WERI-Rb-1 (cell line): Measurements from ENCODE around the gene EPB41L2.

Source experiments
- DNase-seq: peaks from one replicate; pipeline ENCODE4 v3.0.0-alpha.2; 2020
- H3K27ac ChIP-seq: fragments of 250-450 bp; sonication (Bioruptor Pico); 2 replicates; pipeline ENCODE4 v1.5.1; 2020; ENCODE audit warnings: mild to moderate bottlenecking, moderate library complexity
- H3K27me3 ChIP-seq: fragments of 250-450 bp; sonication (Bioruptor Pico); 2 replicates; pipeline ENCODE4 v1.5.1; 2021; ENCODE audit warnings: mild to moderate bottlenecking, low read depth, moderate library complexity; ENCODE audit not compliant: insufficient read depth, severe bottlenecking
- H3K36me3 ChIP-seq: fragments of 250-450 bp; sonication (Bioruptor Pico); 2 replicates; pipeline ENCODE4 v1.5.1; 2020; ENCODE audit warnings: mild to moderate bottlenecking, moderate library complexity
- H3K4me3 ChIP-seq: 2 replicates; pipeline ENCODE4 v1.5.1; 2011; ENCODE audit warnings: low read depth, mild to moderate bottlenecking, control low read depth, low read length
- H3K9me3 ChIP-seq: fragments of 250-450 bp; sonication (Bioruptor Pico); 2 replicates; pipeline ENCODE4 v1.5.1; 2021; ENCODE audit warnings: mild to moderate bottlenecking, moderate library complexity; ENCODE audit not compliant: severe bottlenecking
- CTCF ChIP-seq: IDR thresholded peaks from 2 replicates; pipeline ENCODE4 v1.5.1; 2011; ENCODE audit warnings: low read depth, mild to moderate bottlenecking, control low read depth, inconsistent platforms, low read length

EPB41L2 gene

GRCh38 chr6:131004936-131005335 is 58.1 kb downstream of the EPB41L2 start:
- H3K27me3 ChIP-seq: no peaks in the 10 kb centered on the region
- DNase-seq: no peak
- peaks cover 4% of the 10 kb centered on the region for H3K9me3 ChIP-seq
- no peaks in the 10 kb centered on the region for H3K36me3 ChIP-seq
- no peak overlapping the region for H3K27ac ChIP-seq
- no peak for TF ChIP-seq CTCF
- H3K4me3 ChIP-seq: no peak overlapping the region

- Histone ChIP-seq H3K4me3 (no peak overlapping the region), H3K27ac (no peak overlapping the region)
- no peak for TF ChIP-seq CTCF
These were observed 58.7 kb downstream of the EPB41L2 start for GRCh38 chr6:131004387-131004755.

GRCh38 chr6:131003488-131004386 is 59.3 kb downstream of the EPB41L2 start:
- no peak overlapping the region for H3K4me3 ChIP-seq
- H3K27ac ChIP-seq: no peak overlapping the region
- DNase-seq: no peak
- no peaks in the 10 kb centered on the region for H3K36me3 ChIP-seq
- TF ChIP-seq CTCF: no peak
- no peaks in the 10 kb centered on the region for H3K27me3 ChIP-seq
- H3K9me3 ChIP-seq: peaks cover 4% of the 10 kb centered on the region

More at GRCh38 chr6:131004387-131004755, 58.7 kb downstream of the EPB41L2 start:
- Histone ChIP-seq H3K27me3 (no peaks in the 10 kb centered on the region), H3K36me3 (no peaks in the 10 kb centered on the region), H3K9me3 (peaks cover 4% of the 10 kb centered on the region)
- no peak for DNase-seq

GRCh38 chr6:131002661-131002980 is 60.4 kb downstream of the EPB41L2 start:
- no peak for DNase-seq
- Histone ChIP-seq H3K9me3 (no peaks in the 10 kb centered on the region), H3K4me3 (no peak overlapping the region), H3K27ac (no peak overlapping the region), H3K36me3 (no peaks in the 10 kb centered on the region), H3K27me3 (no peaks in the 10 kb centered on the region)
- no peak for TF ChIP-seq CTCF

- H3K9me3 ChIP-seq: no peaks in the 10 kb centered on the region
- no peak overlapping the region for H3K4me3 ChIP-seq
- H3K36me3 ChIP-seq: no peaks in the 10 kb centered on the region
- H3K27ac ChIP-seq: no peak overlapping the region
- TF ChIP-seq CTCF: no peak
- DNase-seq: no peak
- no peaks in the 10 kb centered on the region for H3K27me3 ChIP-seq
These were observed 60.9 kb downstream of the EPB41L2 start for GRCh38 chr6:131001945-131002660.
